IPS-18c (cell line): ENCODE data around the gene ACER3.

ENCODE experiments used
- H3K4me3 ChIP-seq: 2 replicates; pipeline ENCODE4 v1.7.0; 2013; ENCODE audit warnings: low read depth, mild to moderate bottlenecking, low read length, moderate library complexity; ENCODE audit not compliant: insufficient read depth
- H3K9me3 ChIP-seq: one replicate; pipeline ENCODE4 v1.6.1; 2013; ENCODE audit warnings: mild to moderate bottlenecking, low read length, moderate library complexity; ENCODE audit not compliant: control insufficient read depth, insufficient read depth

ACER3 gene

DNA sequence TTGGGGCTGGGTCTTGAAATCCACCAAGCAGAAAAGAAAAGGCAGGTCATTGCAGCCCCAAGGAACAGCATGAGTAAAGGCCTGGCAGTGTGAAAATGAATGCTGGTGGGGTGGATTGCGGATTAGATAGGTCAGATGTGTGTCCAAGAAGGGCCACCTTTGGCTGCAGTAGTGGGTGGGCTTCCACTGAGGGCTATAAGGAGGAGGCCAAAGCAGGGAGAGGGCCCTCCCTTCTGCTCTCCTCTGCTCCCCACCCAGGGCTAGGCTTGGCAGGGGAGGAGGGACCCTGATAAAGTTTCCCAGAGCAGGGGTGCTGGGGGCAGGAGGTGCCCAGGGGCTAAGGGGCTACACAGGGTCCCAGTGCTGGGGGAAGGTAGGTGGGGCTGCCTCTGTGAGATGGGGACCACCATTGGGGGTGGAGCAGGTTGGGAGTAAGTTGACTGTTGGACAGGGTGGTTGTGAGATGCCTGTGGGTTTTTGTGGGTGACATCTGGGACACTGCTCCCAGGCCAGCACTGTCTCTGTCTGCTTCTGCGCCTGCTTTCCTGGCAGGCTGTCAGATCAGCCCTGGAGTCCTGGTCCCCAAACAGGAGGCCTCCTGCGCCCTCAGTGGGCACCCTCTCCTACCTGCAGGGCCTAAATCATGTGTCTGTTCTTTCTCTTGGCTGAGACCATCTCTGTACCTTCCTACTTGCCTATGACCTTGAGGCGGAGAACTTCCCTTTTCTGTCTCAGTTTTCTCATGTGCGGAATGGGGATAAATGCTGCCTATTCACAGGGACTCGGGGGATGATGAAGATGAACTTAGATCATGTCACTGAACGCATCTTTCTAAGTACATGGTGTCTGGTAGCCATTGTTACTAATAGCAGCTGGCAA lies 208.0 kb downstream of the ACER3 start:
- Histone ChIP-seq H3K9me3 (no peaks in the 10 kb centered on the region), H3K4me3 (no peak overlapping the region)

DNA sequence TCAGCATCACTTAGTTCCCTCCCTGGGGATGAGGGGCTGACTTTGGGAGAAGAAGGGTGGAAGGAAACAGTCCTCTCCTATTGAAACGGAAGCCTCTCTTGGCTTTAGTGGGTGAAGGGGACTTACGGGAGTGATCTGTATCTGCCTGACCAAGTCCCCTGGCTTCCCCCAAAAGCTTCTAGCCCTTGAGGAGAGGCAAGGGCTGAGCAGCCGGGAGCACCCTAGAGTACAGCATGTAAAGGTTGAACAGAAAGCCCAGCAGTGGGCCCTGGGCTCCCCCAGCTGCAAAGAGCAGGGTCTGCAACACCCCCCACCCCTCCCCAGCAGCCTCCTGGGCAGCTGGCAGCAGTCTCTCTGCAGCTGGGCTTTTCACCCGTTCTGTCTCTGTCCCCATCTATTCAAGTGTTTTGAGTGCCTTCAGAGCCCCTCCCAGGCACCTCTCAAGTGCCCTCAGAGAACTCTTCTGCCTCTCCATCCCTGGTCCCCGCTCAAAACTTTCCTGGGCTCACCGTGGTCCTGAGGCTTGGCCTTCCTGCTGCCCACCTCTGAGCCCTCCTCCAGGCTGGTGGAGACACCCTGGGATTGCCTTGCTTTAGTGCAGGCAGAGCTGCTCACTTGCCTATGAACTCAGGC lies 208.7 kb downstream of the ACER3 start:
- H3K4me3 ChIP-seq: no peak overlapping the region
- H3K9me3 ChIP-seq: no peaks in the 10 kb centered on the region

DNA sequence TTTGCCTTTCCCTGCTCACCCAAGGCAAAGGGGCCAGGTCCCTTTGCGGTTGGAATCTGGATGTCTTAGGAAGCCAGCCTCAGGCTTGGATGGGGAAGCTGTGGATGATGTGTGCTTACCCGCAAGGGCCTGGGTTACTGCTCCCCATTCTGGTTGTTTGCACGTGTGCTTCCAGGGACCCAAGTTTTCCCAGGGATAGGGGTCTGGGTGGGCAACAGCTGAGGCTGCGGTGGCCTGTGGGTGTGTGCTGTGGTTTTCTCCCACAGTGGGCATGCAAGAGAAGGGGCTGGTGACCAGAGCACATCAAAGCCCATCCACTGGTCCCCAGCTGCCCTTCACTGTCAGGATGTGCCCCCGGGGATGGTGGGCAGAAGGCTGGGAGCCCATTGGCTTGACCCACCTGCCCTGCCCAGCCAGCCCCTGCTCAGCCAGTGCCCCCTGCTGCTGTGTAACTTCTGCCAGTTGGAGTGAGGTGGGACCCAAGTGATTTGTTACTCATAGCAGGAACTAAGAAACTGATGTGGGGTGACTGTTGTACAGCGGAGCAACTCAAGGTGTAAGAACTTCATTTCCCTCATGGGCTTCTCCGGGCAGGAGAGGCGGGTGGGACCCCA lies 209.4 kb downstream of the ACER3 start:
- no peaks in the 10 kb centered on the region for H3K9me3 ChIP-seq

DNA sequence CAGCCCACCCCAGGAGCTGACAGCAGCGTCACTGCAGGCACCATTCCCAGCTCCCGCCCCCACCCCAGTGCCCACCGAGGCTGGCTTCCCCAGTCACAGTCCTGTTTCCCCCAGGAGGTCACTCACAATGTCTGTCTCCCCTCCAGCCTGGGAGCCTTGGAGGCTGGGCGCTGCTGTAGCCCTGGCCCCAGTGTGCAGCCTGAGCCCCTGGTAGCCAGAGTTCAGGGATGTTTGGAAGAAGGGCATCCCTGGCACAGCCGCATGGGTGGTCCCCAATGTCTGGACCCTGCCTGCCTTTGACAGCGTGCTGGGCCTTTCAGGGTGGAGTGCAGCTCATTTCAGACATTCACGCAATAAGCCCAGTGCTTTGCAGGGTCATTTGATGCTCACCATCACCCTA lies 210.4 kb downstream of the ACER3 start:
- Histone ChIP-seq H3K9me3 (no peaks in the 10 kb centered on the region), H3K4me3 (no peak overlapping the region; the same call in 1 of the 2 replicates)

More for the DNA sequence above, 209.4 kb downstream of the ACER3 start:
- H3K4me3 ChIP-seq: no peak overlapping the region

DNA sequence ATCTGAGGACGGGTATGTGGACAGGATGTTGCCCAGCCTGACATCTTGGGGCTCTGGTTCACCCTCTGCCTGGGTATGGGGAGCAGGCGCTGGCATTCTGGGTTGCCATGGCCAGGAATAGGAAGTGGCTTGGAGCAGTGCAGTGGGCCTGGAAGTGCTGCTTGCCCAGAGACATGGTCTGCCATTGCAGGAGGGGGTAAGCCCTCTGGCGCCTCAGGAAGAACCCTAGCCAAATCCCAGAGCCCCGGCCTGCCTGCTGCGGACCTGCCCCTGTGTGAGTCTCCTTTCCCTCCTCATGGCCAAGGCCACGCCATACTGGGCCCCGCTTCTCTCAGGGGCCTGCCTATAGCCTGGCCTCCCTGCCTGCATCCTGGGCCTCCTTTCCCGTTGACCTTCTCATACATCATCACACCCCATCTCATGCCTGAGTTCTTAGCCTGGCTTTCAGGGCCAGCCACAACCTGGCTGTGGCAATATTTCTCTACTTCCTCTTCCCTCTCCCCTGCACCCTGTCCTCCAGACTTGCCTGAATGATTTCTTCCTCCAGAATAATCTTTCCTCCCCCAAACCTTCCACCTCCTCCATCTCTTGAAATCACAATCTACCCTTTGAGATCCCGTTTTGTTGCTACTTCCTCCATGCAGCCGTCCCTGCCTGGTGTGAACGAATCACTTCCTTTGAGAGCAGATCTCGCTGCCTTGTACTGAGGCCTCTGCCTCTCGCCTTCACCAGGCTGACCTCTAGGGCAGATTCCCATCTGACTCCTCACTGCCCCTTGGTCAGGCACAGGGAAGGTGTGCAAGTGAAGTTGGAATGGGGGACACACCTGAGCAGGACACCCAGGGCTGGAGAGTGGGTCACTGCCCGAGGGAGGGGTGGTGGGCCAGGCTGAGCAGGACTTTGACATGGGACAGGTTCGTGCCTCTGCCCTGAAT lies 211.2 kb downstream of the ACER3 start:
- no peaks in the 10 kb centered on the region for H3K9me3 ChIP-seq
- H3K4me3 ChIP-seq: no peak overlapping the region

DNA sequence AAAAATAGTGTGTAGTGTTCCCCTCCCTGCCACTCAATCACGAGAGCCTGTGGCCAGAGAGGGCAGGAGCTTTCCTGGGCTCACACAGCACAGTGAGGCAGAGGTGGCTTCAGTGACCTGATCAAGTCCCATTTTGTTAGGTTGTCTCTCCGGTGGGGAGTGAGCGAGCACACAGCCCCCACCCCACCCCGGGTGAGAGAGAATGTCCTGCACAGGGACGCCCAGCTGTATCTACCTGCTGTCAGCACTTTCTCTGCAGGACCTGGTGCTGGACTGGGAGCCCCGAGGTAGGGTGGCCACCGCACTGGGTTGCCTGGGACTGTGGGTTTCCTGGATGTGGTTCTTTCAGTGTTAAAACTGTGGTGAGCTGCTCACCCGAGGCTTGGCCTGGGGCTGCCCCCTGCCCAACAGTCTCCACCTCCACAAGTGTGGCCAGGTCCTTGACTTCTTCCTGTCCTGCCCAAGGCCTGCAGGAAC lies 212.2 kb downstream of the ACER3 start:
- no peaks in the 10 kb centered on the region for H3K9me3 ChIP-seq
- no peak overlapping the region for H3K4me3 ChIP-seq

DNA sequence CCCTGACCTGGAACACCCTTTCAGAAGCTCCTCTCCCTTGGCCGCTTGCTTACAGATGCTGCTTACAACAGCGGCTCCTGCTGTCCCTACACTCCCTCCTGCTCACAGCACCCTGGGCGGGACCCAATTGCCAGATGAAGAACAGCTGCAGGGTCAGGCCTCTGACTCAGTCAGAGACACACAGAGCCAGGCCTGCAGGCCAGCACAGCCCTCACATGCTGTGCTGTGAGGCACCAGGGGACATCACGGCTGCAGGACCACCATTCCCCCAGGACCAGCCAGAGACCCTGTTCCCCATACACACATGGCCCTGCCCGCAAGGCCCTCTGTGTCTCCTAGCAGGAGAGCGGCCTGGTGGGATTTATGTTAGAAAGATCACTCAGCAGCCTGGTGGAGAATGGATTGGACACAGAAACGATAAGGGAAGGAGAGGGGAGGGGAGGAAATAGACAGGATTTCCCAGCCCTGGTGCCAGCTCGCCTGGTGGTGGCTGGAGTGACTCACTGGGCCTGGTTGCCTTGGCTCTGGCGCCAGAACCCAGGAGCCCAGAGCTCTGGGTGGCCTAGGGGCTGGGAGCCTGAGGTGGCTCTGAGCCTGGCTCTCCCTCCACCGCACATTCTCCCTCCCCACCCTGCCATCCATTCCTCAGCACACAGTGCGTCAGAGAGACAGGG lies 212.7 kb downstream of the ACER3 start:
- Histone ChIP-seq H3K4me3 (no peak overlapping the region), H3K9me3 (no peaks in the 10 kb centered on the region)

DNA sequence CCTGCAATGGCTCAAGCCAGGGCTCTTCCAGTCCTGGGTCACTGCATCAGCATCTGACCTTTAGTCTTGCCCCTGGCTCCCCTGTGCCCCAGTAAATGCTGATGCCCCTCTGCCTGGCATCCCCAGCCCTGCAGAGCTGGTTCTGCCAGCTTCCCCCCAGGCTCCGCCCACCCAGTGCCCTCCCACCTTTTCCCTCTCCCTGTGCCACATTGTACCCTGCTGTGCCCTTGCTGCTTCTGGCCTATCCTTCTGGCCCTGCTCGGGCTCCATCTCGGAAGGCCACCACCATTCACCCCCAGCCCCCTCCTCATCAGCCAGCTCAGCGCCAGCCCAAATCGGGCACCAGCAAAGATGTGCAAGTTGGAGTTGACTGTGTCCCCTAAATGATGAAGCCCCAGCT lies 213.5 kb downstream of the ACER3 start:
- no peak overlapping the region for H3K4me3 ChIP-seq
- no peaks in the 10 kb centered on the region for H3K9me3 ChIP-seq

DNA sequence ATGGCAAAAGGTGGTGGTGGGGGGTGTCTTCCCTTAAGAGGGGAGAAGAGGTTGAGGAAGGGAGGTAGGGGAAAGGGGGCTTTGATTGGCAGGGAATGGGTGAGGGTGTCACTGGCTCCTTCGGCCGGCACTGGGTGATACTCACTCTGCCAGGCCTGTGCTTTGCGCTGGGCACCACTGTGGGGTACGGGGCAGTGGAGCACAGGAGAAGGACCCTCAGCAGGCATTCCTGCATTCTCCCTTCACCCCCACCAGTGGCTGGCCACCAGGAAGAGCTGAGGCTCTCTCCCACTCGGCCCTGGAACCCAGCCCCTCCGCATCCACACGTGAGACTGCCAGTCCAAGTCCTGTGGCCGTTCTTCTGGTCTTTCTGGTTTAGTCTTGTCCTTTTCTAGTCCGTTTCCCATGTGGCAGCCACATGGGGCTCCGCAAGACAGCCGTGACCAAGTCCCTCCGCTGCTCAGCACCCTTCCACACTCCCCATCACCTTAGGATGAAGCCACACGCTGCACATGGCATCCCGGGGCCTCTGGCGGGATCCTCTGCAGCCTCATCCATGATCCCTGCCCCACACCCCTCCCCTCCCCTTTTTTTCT lies 214.0 kb downstream of the ACER3 start:
- H3K9me3 ChIP-seq: no peaks in the 10 kb centered on the region
- no peak overlapping the region for H3K4me3 ChIP-seq

DNA sequence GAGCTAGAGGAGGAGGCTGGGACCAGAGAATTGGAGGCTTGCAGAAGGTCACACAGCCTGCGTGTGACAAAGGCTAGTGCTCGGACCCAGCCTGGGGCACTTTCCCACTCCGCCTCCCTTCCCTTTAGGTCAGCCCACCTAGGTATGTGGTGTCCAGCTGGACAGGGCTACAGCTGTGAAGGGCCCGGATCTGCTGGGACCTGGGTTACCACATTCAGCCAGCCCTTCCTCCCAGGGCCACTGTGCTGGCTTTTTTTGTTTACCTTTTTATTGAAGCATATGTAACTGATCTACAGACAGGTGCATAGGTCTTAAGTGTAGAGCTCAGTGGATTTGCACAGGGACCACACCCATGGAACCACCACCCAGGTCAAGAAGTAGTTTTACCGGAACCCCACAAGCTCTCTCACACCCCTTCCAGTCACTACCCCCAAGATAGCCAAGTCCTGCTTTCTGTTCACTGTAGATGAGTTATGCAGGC lies 214.7 kb downstream of the ACER3 start:
- Histone ChIP-seq H3K9me3 (no peaks in the 10 kb centered on the region), H3K4me3 (no peak overlapping the region)
